ENCODE data around the gene BRD1.

BRD1 gene

DNA sequence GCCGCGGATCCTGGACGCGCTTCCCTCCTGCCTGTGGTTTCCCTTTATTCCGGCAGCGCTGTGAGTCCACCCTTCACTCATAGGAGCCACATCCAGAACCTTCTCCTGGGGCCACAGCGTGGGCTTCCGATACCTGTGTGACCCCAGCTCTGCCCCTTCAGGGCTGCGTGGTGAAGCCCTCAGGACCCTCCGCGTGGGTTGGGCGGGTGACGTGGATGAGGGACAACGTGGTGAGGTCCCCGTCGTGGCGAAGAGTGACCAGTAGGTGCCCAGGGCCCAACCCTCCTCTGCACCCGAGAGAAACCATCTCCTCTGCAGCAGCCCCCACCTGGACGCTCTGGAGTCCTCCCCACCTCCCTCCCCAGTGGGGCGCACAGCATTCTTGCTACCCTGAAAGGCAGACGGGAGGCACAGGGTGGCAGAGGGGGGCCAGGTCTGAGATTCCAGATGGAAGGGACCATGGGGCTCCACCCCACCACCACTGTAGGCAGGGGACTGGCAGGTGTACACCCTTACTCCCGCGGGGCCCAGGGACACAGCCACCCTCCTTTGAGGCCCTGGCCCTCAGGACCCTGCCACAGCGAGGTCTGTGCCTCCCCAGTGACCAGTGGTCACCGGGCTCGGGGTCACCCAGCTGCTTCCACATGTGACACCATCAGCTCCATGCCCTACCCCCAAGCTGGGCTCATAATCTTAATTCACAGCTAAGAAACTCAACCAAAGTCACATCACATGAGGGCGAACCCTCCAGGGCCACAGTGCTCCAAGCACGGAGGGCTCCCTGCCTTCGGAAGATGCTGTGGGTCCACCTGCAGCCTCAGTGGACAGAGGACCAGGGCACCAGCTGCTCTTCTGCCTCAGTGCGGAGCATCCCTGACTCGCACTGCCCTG lies 22.6 kb upstream of the BRD1 start:
- Histone ChIP-seq H3K4me3 (ENCODE audit: low read length) (no peak overlapping the region), H3K27ac (ENCODE audit: low read depth, low read length) (no peak overlapping the region), H3K79me2 (ENCODE audit: control insufficient read depth, low read length) (peaks cover 12% of the 10 kb centered on the region), H3K27me3 (ENCODE audit: control insufficient read depth, low read length) (peaks cover 45% of the 10 kb centered on the region), H3K4me2 (ENCODE audit: low read length) (no peak overlapping the region), H3K4me1 (ENCODE audit: control insufficient read depth, low read length) (peaks cover 16% of the 10 kb centered on the region), H3K36me3 (ENCODE audit: control insufficient read depth, low read length) (peaks cover 6% of the 10 kb centered on the region), H4K20me1 (ENCODE audit: control insufficient read depth, insufficient read depth, low read depth, low read length) (peaks cover 9% of the 10 kb centered on the region), H3K9me2 (replicated peaks; ENCODE audit: control insufficient read depth, low read length) (no peaks in the 10 kb centered on the region), H3K9me3 (ENCODE audit: control insufficient read depth, insufficient read depth, low read length) (no peaks in the 10 kb centered on the region), H3F3A (ENCODE audit: control insufficient read depth, insufficient read depth) (peaks cover 2% of the 10 kb centered on the region)
- no peak for TF ChIP-seq CTCF (IDR thresholded peaks at IDR 0.05; ENCODE audit: low read depth, low read length, poor library complexity, severe bottlenecking)
- TF ChIP-seq EZH2phosphoT487 (IDR thresholded peaks at IDR 0.05; ENCODE audit: borderline replicate concordance, low read length): no peak

- Histone ChIP-seq H3K4me3 (ENCODE audit: low read length) (no peak overlapping the region), H3K4me1 (ENCODE audit: control insufficient read depth, low read length) (peaks cover 8% of the 10 kb centered on the region), H3K4me2 (ENCODE audit: low read length) (peak overlapping the region; percentile 30; the same call in 1 of the 2 replicates), H4K20me1 (ENCODE audit: control insufficient read depth, insufficient read depth, low read depth, low read length) (peaks cover under 1% of the 10 kb centered on the region; the same call in 1 of the 2 replicates), H3K9me2 (replicated peaks; ENCODE audit: control insufficient read depth, low read length) (no peaks in the 10 kb centered on the region), H3K27me3 (ENCODE audit: control insufficient read depth, low read length) (peaks cover 48% of the 10 kb centered on the region), H3K79me2 (ENCODE audit: control insufficient read depth, low read length) (peaks cover 3% of the 10 kb centered on the region), H3K9me3 (ENCODE audit: control insufficient read depth, insufficient read depth, low read length) (no peaks in the 10 kb centered on the region), H3K36me3 (ENCODE audit: control insufficient read depth, low read length) (no peaks in the 10 kb centered on the region), H3F3A (ENCODE audit: control insufficient read depth, insufficient read depth) (no peaks in the 10 kb centered on the region; the same call in 1 of the 2 replicates), H3K27ac (ENCODE audit: low read depth, low read length) (no peak overlapping the region)
- peak; percentile 97; the same call in 1 of the 2 replicates for TF ChIP-seq EZH2phosphoT487 (IDR thresholded peaks at IDR 0.05; ENCODE audit: borderline replicate concordance, low read length)
- no peak for TF ChIP-seq CTCF (IDR thresholded peaks at IDR 0.05; ENCODE audit: low read depth, low read length, poor library complexity, severe bottlenecking)
These were observed 21.7 kb upstream of the BRD1 start for GRCh38 chr22:49849161-49850020.

DNA sequence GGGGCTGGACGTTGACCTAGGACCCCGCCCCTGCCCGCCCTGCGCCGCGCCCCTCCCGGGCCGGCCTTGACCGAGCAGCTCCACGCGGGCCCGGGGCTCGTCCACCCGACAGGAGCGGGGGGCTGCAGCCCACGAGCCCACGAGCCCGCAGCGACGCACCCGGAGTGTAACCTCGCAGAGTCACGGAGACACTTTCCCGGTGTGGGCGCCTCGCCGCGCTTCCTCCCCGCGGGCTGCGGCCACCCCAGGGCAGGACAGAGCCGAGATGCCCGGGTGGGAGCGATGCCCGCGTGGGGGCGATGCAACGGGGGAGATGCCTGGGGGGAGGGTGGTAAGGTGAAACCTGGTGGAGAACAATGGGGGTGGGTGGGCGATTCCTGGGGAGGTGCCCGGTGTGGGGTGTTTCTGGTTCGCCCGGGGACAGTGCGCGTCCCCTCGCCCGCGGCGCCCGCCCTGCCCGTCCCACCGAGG lies 21.1 kb upstream of the BRD1 start:
- Histone ChIP-seq H4K20me1 (ENCODE audit: control insufficient read depth, insufficient read depth, low read depth, low read length) (no peaks in the 10 kb centered on the region), H3K9me2 (replicated peaks; ENCODE audit: control insufficient read depth, low read length) (no peaks in the 10 kb centered on the region), H3K79me2 (ENCODE audit: control insufficient read depth, low read length) (no peaks in the 10 kb centered on the region), H3K27ac (ENCODE audit: low read depth, low read length) (no peak overlapping the region), H3K9me3 (ENCODE audit: control insufficient read depth, insufficient read depth, low read length) (no peaks in the 10 kb centered on the region), H3F3A (ENCODE audit: control insufficient read depth, insufficient read depth) (no peaks in the 10 kb centered on the region; the same call in 1 of the 2 replicates), H3K27me3 (ENCODE audit: control insufficient read depth, low read length) (peaks cover 51% of the 10 kb centered on the region), H3K4me1 (ENCODE audit: control insufficient read depth, low read length) (peaks cover 8% of the 10 kb centered on the region), H3K4me3 (ENCODE audit: low read length) (no peak overlapping the region), H3K36me3 (ENCODE audit: control insufficient read depth, low read length) (no peaks in the 10 kb centered on the region), H3K4me2 (ENCODE audit: low read length) (peak overlapping the region; percentile 30; the same call in 1 of the 2 replicates)
- TF ChIP-seq CTCF (IDR thresholded peaks at IDR 0.05; ENCODE audit: low read depth, low read length, poor library complexity, severe bottlenecking) (no peak), EZH2phosphoT487 (IDR thresholded peaks at IDR 0.05; ENCODE audit: borderline replicate concordance, low read length) (no peak)

Measured in DOHH2 (cell line).